Mesenchymal stem cell (in vitro differentiated cells and primary cell): ENCODE data around the gene CDK1.
"Not testable (repeated sequence)": the region's sequence is repeated elsewhere in the genome, so short reads cannot be mapped to it uniquely, and the experiment has no call there.

Experiments
- DNase-seq: peaks from one replicate; pipeline ENCODE4 v3.0.0-alpha.2; 2013
- H2AFZ ChIP-seq: one replicate; pipeline ENCODE4 v1.6.1; 2013; ENCODE audit warnings: low read depth, mild to moderate bottlenecking, control low read depth, inconsistent platforms, low read length, moderate library complexity
- H2AK5ac ChIP-seq: 2 replicates; pipeline ENCODE4 v1.6.1; 2013; ENCODE audit warnings: low read length, moderate library complexity, mild to moderate bottlenecking, inconsistent platforms; ENCODE audit not compliant: severe bottlenecking
- H2BK120ac ChIP-seq: one replicate; pipeline ENCODE4 v1.6.1; 2013; ENCODE audit warnings: low read depth, mild to moderate bottlenecking, inconsistent platforms, low read length, moderate library complexity
- H2BK12ac ChIP-seq, 2 experiments: one replicate each; pipeline ENCODE4 v1.6.1; 2013; ENCODE audit warnings: inconsistent platforms in 2 of 2, low read length in 2 of 2, mild to moderate bottlenecking in 2 of 2, moderate library complexity in 2 of 2, control low read depth in 1 of 2
- H2BK15ac ChIP-seq: one replicate; pipeline ENCODE4 v1.6.1; 2013; ENCODE audit warnings: mild to moderate bottlenecking, low read depth, inconsistent platforms; ENCODE audit not compliant: poor library complexity, severe bottlenecking
- H2BK5ac ChIP-seq: 2 replicates; pipeline ENCODE4 v1.6.1; 2013; ENCODE audit warnings: low read depth, mild to moderate bottlenecking, low read length, control low read depth, inconsistent platforms; ENCODE audit not compliant: poor library complexity, severe bottlenecking
- H3K14ac ChIP-seq, 2 experiments: one replicate each; pipeline ENCODE4 v1.6.1; 2013; ENCODE audit warnings: inconsistent platforms in 2 of 2, low read length in 2 of 2, control low read depth in 1 of 2, mild to moderate bottlenecking in 1 of 2, moderate library complexity in 1 of 2
- H3K18ac ChIP-seq, 2 experiments: one replicate each; pipeline ENCODE4 v1.6.1; 2013; ENCODE audit warnings: inconsistent platforms in 2 of 2, low read length in 2 of 2, control low read depth in 1 of 2, low read depth in 1 of 2, mild to moderate bottlenecking in 1 of 2
- H3K23ac ChIP-seq, 2 experiments: one replicate each; pipeline ENCODE4 v1.6.1; 2013; ENCODE audit warnings: inconsistent platforms in 2 of 2, low read length in 2 of 2, mild to moderate bottlenecking in 2 of 2, moderate library complexity in 2 of 2, control low read depth in 1 of 2
- H3K27ac ChIP-seq: 2 replicates; pipeline ENCODE4 v1.5.1; 2013; ENCODE audit warnings: mild to moderate bottlenecking, moderate library complexity, low read length, control low read depth, inconsistent platforms; ENCODE audit not compliant: poor library complexity, severe bottlenecking
- H3K27me3 ChIP-seq, 2 experiments: 2 replicates each; pipeline versions ENCODE4 v1.6.1 to v1.7.0; 2013; ENCODE audit warnings: low read length in 2 of 2, mild to moderate bottlenecking in 2 of 2, moderate library complexity in 2 of 2, control low read depth in 1 of 2, inconsistent platforms in 1 of 2; ENCODE audit not compliant: control insufficient read depth in 1 of 2, insufficient read depth in 1 of 2
- H3K36me3 ChIP-seq, 2 experiments: 2 replicates each; pipeline versions ENCODE4 v1.6.1 to v1.7.0; 2013; ENCODE audit warnings: low read length in 2 of 2, control low read depth in 1 of 2, inconsistent platforms in 1 of 2, low read depth in 1 of 2, mild to moderate bottlenecking in 1 of 2; ENCODE audit not compliant: insufficient read depth in 2 of 2, control insufficient read depth in 1 of 2
- H3K4ac ChIP-seq, 2 experiments: one replicate each; pipeline ENCODE4 v1.6.1; 2013; ENCODE audit warnings: inconsistent platforms in 2 of 2, low read length in 2 of 2, mild to moderate bottlenecking in 2 of 2, moderate library complexity in 2 of 2, control low read depth in 1 of 2, low read depth in 1 of 2
- H3K4me1 ChIP-seq: 2 replicates; pipeline ENCODE4 v1.6.1; 2013; ENCODE audit warnings: low read depth, low read length, control low read depth; ENCODE audit not compliant: control insufficient read depth, insufficient read depth
- H3K4me2 ChIP-seq: 2 replicates; pipeline ENCODE4 v1.6.1; 2013; ENCODE audit warnings: low read length, mild to moderate bottlenecking, inconsistent platforms; ENCODE audit not compliant: poor library complexity, severe bottlenecking
- H3K4me3 ChIP-seq, 2 experiments: 2 replicates each; pipeline versions ENCODE4 v1.5.1 to v1.7.0; 2013; ENCODE audit warnings: low read length in 2 of 2, mild to moderate bottlenecking in 2 of 2, control low read depth in 1 of 2, low read depth in 1 of 2; ENCODE audit not compliant: insufficient read depth in 1 of 2
- H3K79me1 ChIP-seq: replicated peaks from 2 replicates; pipeline ENCODE4 v1.6.1; 2013; ENCODE audit warnings: mild to moderate bottlenecking, control low read depth, low read length, inconsistent platforms; ENCODE audit not compliant: poor library complexity, severe bottlenecking
- H3K9ac ChIP-seq: 2 replicates; pipeline ENCODE4 v1.7.0; 2013; ENCODE audit warnings: mild to moderate bottlenecking, low read length, moderate library complexity
- H3K9me3 ChIP-seq: 2 replicates; pipeline ENCODE4 v1.7.0; 2013; ENCODE audit warnings: mild to moderate bottlenecking, low read length; ENCODE audit not compliant: control insufficient read depth
- H4K8ac ChIP-seq: one replicate; pipeline ENCODE4 v1.6.1; 2013; ENCODE audit warnings: inconsistent platforms, mild to moderate bottlenecking, low read length, moderate library complexity
- H4K91ac ChIP-seq: one replicate; pipeline ENCODE4 v1.6.1; 2013; ENCODE audit warnings: mild to moderate bottlenecking, low read length, inconsistent platforms
- WGBS: methylation state at CpG from one replicate; pipeline ENCODE4 v1.1.7; 2013; ENCODE audit warnings: mixed read lengths; 5-methylcytosine and 5-hydroxymethylcytosine counted together

CDK1 gene

GRCh38 chr10:60825520-60825919, 47.2 kb downstream of the CDK1 start:
- peak overlapping the region in 1 of 2 experiments; percentile 5 for H3K14ac ChIP-seq

GRCh38 chr10:60827791-60828488, 49.7 kb downstream of the CDK1 start:
- Histone ChIP-seq H2BK15ac (peak overlapping the region; percentile 55), H3K9me3 (no peaks in the 10 kb centered on the region), H2AFZ (no peak overlapping the region), H3K36me3 (no peaks in the 10 kb centered on the region), H3K4me1 (no peaks in the 10 kb centered on the region), H3K4me2 (no peak overlapping the region), H3K9ac (no peak overlapping the region), H3K23ac (no peak overlapping the region), H3K14ac (no peak overlapping the region), H3K27ac (peak overlapping the region; percentile 62), H2BK120ac (peak overlapping the region; percentile 11), H3K79me1 (no peaks in the 10 kb centered on the region), H2BK12ac (peak overlapping the region in 1 of 2 experiments; percentile 20), H4K8ac (peak overlapping the region; percentile 75), H2BK5ac (no peak overlapping the region), H2AK5ac (no peak overlapping the region), H4K91ac (peak overlapping the region; percentile 72), H3K4me3 (no peak overlapping the region), H3K18ac (peak overlapping the region in 1 of 2 experiments; percentile 71), H3K27me3 (peaks cover 0 to 11% of the 10 kb centered on the region in 2 experiments), H3K4ac (no peak overlapping the region)
- 3% methylated on average over 5 of the region's 5 CpGs for WGBS
- DNase-seq, result peak; percentile 89

More at GRCh38 chr10:60825520-60825919, 47.2 kb downstream of the CDK1 start:
- 89% methylated on average over 4 of the region's 4 CpGs for WGBS
- peak overlapping the region; percentile 71 to 74 for H3K18ac ChIP-seq
- no peaks in the 10 kb centered on the region for H3K9me3 ChIP-seq
- H3K4me1 ChIP-seq, result no peaks in the 10 kb centered on the region
- H2BK120ac ChIP-seq, result no peak overlapping the region
- no peaks in the 10 kb centered on the region for H3K79me1 ChIP-seq
- H4K91ac ChIP-seq, result peak overlapping the region; percentile 73
- no peak overlapping the region for H2AFZ ChIP-seq
- H3K27me3 ChIP-seq, result peaks cover 0 to 11% of the 10 kb centered on the region in 2 experiments
- peak overlapping the region; percentile 64 to 81 for H2BK12ac ChIP-seq
- no peak overlapping the region for H2BK5ac ChIP-seq
- H3K9ac ChIP-seq, result no peak overlapping the region
- H3K4me3 ChIP-seq, result no peak overlapping the region
- no peak overlapping the region for H2AK5ac ChIP-seq
- no peak overlapping the region for H3K4me2 ChIP-seq
- H2BK15ac ChIP-seq, result no peak overlapping the region
- DNase-seq, result no peak
- H3K23ac ChIP-seq, result no peak overlapping the region
- H3K27ac ChIP-seq, result no peak overlapping the region
- H3K4ac ChIP-seq, result peak overlapping the region; percentile 39 to 81
- H3K36me3 ChIP-seq, result no peaks in the 10 kb centered on the region
- peak overlapping the region; percentile 69 for H4K8ac ChIP-seq

DNA sequence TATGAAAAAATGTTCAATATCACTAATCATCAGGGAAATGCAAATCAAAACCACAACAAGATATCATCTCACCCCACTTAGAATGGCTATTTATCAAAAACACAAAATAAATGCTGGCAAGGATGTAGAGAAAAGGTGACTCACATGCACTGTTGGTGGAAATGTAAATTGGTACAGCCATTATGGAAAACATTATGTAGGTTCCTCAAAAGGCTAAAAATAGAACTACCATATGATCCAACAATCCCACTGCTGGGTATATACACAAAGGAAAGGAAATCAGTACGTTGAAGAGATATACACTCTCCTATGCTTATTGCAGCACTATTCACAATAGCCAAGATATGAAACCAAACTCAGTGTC, 50.2 kb downstream of the CDK1 start:
- Histone ChIP-seq H2BK12ac (no peak overlapping the region), H3K14ac (no peak overlapping the region), H4K8ac (no peak overlapping the region), H3K79me1 (no peaks in the 10 kb centered on the region), H3K27me3 (peaks cover 0 to 11% of the 10 kb centered on the region in 2 experiments), H4K91ac (no peak overlapping the region), H2BK5ac (no peak overlapping the region), H3K4me3 (no peak overlapping the region), H3K18ac (peak overlapping the region in 1 of 2 experiments; percentile 71), H2BK120ac (no peak overlapping the region), H3K4ac (no peak overlapping the region), H2BK15ac (no peak overlapping the region), H3K4me2 (no peak overlapping the region), H2AK5ac (no peak overlapping the region), H2AFZ (no peak overlapping the region), H3K23ac (no peak overlapping the region), H3K9ac (no peak overlapping the region), H3K27ac (peak overlapping the region; percentile 62), H3K36me3 (no peaks in the 10 kb centered on the region), H3K9me3 (no peaks in the 10 kb centered on the region), H3K4me1 (no peaks in the 10 kb centered on the region)
- WGBS, result no CpG with 5 or more reads among the region's 1 CpG
- peak; percentile 83 for DNase-seq

GRCh38 chr10:60832136-60832535, 53.9 kb downstream of the CDK1 start:
- not testable (repeated sequence) for H2BK12ac ChIP-seq, H3K79me1 ChIP-seq, H3K18ac ChIP-seq, H3K27ac ChIP-seq, H4K8ac ChIP-seq, H2AK5ac ChIP-seq, DNase-seq, H3K14ac ChIP-seq, H3K4ac ChIP-seq, H3K4me3 ChIP-seq, H3K9ac ChIP-seq, H3K9me3 ChIP-seq, H3K36me3 ChIP-seq, H2BK15ac ChIP-seq, H3K4me1 ChIP-seq, H4K91ac ChIP-seq, H2BK5ac ChIP-seq, H3K23ac ChIP-seq, H2AFZ ChIP-seq, H2BK120ac ChIP-seq, H3K4me2 ChIP-seq, H3K27me3 ChIP-seq
- WGBS, result 94% methylated on average over 4 of the region's 4 CpGs
